Smooth muscle cell (in vitro differentiated cells): ENCODE results near the gene EBF3. TPM values are rescaled to one million over a fixed set of nuclear protein-coding genes. Genes with fewer than 3 reads are reported as not detected.

Source experiments
- DNase-seq: peaks from one replicate; lab custom pipeline; 2025; ENCODE audit not compliant: unreplicated experiment; lab: John Stamatoyannopoulos, UW
- H2AFZ ChIP-seq: fragments of 200-600 bp; sonication (generic); 2 replicates; pipeline ENCODE4 v1.6.0; 2016; ENCODE audit warnings: antibody characterized with exemption, low read depth, mild to moderate bottlenecking
- H3F3A ChIP-seq: fragments of 200-600 bp; sonication (generic); 2 replicates; pipeline ENCODE4 v1.6.0; 2017; ENCODE audit warnings: antibody characterized with exemption, low read depth
- H3K27ac ChIP-seq: fragments of 200-600 bp; sonication (generic); 2 replicates; pipeline ENCODE4 v1.5.1; 2016; ENCODE audit warnings: low read depth, mild to moderate bottlenecking
- H3K27me3 ChIP-seq: fragments of 200-600 bp; sonication (generic); 2 replicates; pipeline ENCODE4 v1.6.1; 2016; ENCODE audit warnings: low read depth, mild to moderate bottlenecking
- H3K36me3 ChIP-seq: fragments of 200-600 bp; sonication (generic); 2 replicates; pipeline ENCODE4 v1.5.1; 2016; ENCODE audit warnings: low read depth
- H3K4me1 ChIP-seq: fragments of 200-600 bp; sonication (generic); 2 replicates; pipeline ENCODE4 v1.5.1; 2016; ENCODE audit warnings: low read depth
- H3K4me2 ChIP-seq: fragments of 200-600 bp; sonication (generic); 2 replicates; pipeline ENCODE4 v1.6.0; 2016; ENCODE audit warnings: mild to moderate bottlenecking
- H3K4me3 ChIP-seq: fragments of 200-600 bp; sonication (generic); 2 replicates; pipeline ENCODE4 v1.5.1; 2016; ENCODE audit warnings: mild to moderate bottlenecking
- H3K79me2 ChIP-seq: fragments of 200-600 bp; sonication (generic); 2 replicates; pipeline ENCODE4 v1.6.0; 2016; ENCODE audit warnings: low read depth, mild to moderate bottlenecking
- H3K9ac ChIP-seq: fragments of 200-600 bp; sonication (generic); 2 replicates; pipeline ENCODE4 v1.6.0; 2016; ENCODE audit warnings: low read depth
- H3K9me3 ChIP-seq: fragments of 200-600 bp; sonication (generic); replicated peaks from 2 replicates; pipeline ENCODE4 v1.5.1; 2016; ENCODE audit warnings: low read depth
- H4K20me1 ChIP-seq: fragments of 200-600 bp; sonication (generic); 2 replicates; pipeline ENCODE4 v1.6.0; 2016; ENCODE audit warnings: low read depth
- CTCF ChIP-seq: fragments of 200-600 bp; sonication (generic); IDR thresholded peaks from 2 replicates; pipeline ENCODE4 v1.5.1; 2017; ENCODE audit warnings: borderline replicate concordance, mild to moderate bottlenecking, antibody characterized with exemption; ENCODE audit not compliant: insufficient read depth, poor library complexity, severe bottlenecking
- WGBS: methylation state at CpG from one replicate; pipeline ENCODE4 v1.1.7; 2016; ENCODE audit warnings: low lambda C conversion rate; 5-methylcytosine and 5-hydroxymethylcytosine counted together
- polyA plus RNA-seq: library from polyadenylated mRNA; unstranded; fragments of >200 nt; fragmentation: Nextera tagmentation; extraction: Ambion mirVana; gene quantifications from 2 replicates; pipeline ENCODE4 v1.2.1, GENCODE V29; 2016
- total RNA-seq: library from RNA; depleted of rRNA; stranded (reverse); fragments of >200 nt; gene quantifications from 2 replicates; pipeline ENCODE4 v1.2.3, GENCODE V29; 2014

Gene EBF3
- total and polyA plus RNA-seq, 2 experiments from 2014 or later = not detected

GRCh38 chr10:129866894-129867293, 97.2 kb downstream of the EBF3 start:
- Histone ChIP-seq H2AFZ (no peak overlapping the region), H3K36me3 (no peaks in the 10 kb centered on the region), H3F3A (no peaks in the 10 kb centered on the region), H3K79me2 (no peaks in the 10 kb centered on the region), H3K4me1 (peaks cover 23% of the 10 kb centered on the region), H3K4me2 (no peak overlapping the region), H3K9me3 (no peaks in the 10 kb centered on the region), H3K4me3 (no peak overlapping the region), H3K27me3 (no peaks in the 10 kb centered on the region), H4K20me1 (no peaks in the 10 kb centered on the region), H3K9ac (no peak overlapping the region), H3K27ac (no peak overlapping the region)
- WGBS = 90% methylated on average over 16 of the region's 16 CpGs
- no peak for TF ChIP-seq CTCF
- no peak for DNase-seq

GRCh38 chr10:129865960-129866359, 98.1 kb downstream of the EBF3 start:
- no peaks in the 10 kb centered on the region for H3K27me3 ChIP-seq
- H3K4me3 ChIP-seq = no peak overlapping the region
- WGBS = 96% methylated on average over 2 of the region's 2 CpGs
- H3K27ac ChIP-seq = no peak overlapping the region
- H2AFZ ChIP-seq = no peak overlapping the region
- H3K4me2 ChIP-seq = no peak overlapping the region
- H4K20me1 ChIP-seq = no peaks in the 10 kb centered on the region
- H3K36me3 ChIP-seq = no peaks in the 10 kb centered on the region
- H3K4me1 ChIP-seq = peaks cover 14% of the 10 kb centered on the region
- no peak for DNase-seq
- H3K79me2 ChIP-seq = no peaks in the 10 kb centered on the region
- H3K9ac ChIP-seq = no peak overlapping the region
- no peaks in the 10 kb centered on the region for H3K9me3 ChIP-seq
- no peaks in the 10 kb centered on the region for H3F3A ChIP-seq
- no peak for TF ChIP-seq CTCF

GRCh38 chr10:129865413-129865812, 98.7 kb downstream of the EBF3 start:
- 95% methylated on average over 7 of the region's 7 CpGs for WGBS
- H3K27me3 ChIP-seq = no peaks in the 10 kb centered on the region

More at GRCh38 chr10:129865413-129865812, 98.7 kb downstream of the EBF3 start:
- Histone ChIP-seq H3K4me2 (no peak overlapping the region), H3K9me3 (no peaks in the 10 kb centered on the region), H3K36me3 (no peaks in the 10 kb centered on the region), H3K4me1 (peaks cover 9% of the 10 kb centered on the region), H3K4me3 (no peak overlapping the region), H3K27ac (no peak overlapping the region), H3F3A (no peaks in the 10 kb centered on the region), H4K20me1 (no peaks in the 10 kb centered on the region), H3K9ac (no peak overlapping the region), H2AFZ (no peak overlapping the region), H3K79me2 (no peaks in the 10 kb centered on the region)
- no peak for DNase-seq
- TF ChIP-seq CTCF = no peak
